ENCODE results near the gene TRMT10A. TPM values are rescaled to one million over a fixed set of nuclear protein-coding genes. Genes with fewer than 3 reads are reported as not detected.

Gene TRMT10A
- total RNA-seq, 2 donors from 2014 or later = 3.3 to 21.8 TPM

- 78 to 80% methylated on average over 3 of the region's 3 CpGs for whole genome bisulfite sequencing, 2 donors
- Histone ChIP-seq H3K4me3 (no peak within 1 kb of the TSS), H3K27ac (no peak within 1 kb of the TSS), H3K9me3 (no peaks in the 10 kb centered on the region), H3K36me3 (replicated peaks in 1 of 2; ENCODE audit: insufficient read depth in 1 of 2, low read depth in 2 of 2) (no peaks in the 10 kb centered on the region), H3K27me3 (no peaks in the 10 kb centered on the region), H3K4me1 (no peaks in the 10 kb centered on the region)
- intact Hi-C loops (cut with DNase I) = no loop called here
- TF ChIP-seq CTCF (IDR thresholded peaks at IDR 0.05) (no peak), POLR2A (IDR thresholded peaks at IDR 0.05) (no peak)
- ATAC-seq = no peak
- no peak for DNase-seq
These were observed 10.9 kb upstream of the TRMT10A start, which contains the start of gene MTTP for GRCh38 chr4:99574530-99575324. Gene MTTP (plus strand): TSS chr4:99574824. CDS start chr4:99574910, 86 bp downstream.

- WGBS, 2 donors = 77 to 85% methylated on average over 1 of the region's 1 CpG
- H3K4me1 ChIP-seq = no peaks in the 10 kb centered on the region
- no peak for TF ChIP-seq CTCF (IDR thresholded peaks at IDR 0.05)
- TF ChIP-seq POLR2A (IDR thresholded peaks at IDR 0.05) = no peak
- H3K36me3 ChIP-seq (replicated peaks in 1 of 2; ENCODE audit: insufficient read depth in 1 of 2, low read depth in 2 of 2) = no peaks in the 10 kb centered on the region
- intact Hi-C loops (cut with DNase I) = no loop called here
- no peak overlapping the region for H3K4me3 ChIP-seq
- H3K27ac ChIP-seq = no peak overlapping the region
- no peaks in the 10 kb centered on the region for H3K27me3 ChIP-seq
- DNase-seq (no peak), ATAC-seq (no peak)
- no peaks in the 10 kb centered on the region for H3K9me3 ChIP-seq
These were observed 10.0 kb upstream of the TRMT10A start for GRCh38 chr4:99573735-99574368.

- Histone ChIP-seq H3K9me3 (no peaks in the 10 kb centered on the region), H3K27me3 (no peaks in the 10 kb centered on the region), H3K36me3 (replicated peaks in 1 of 2; ENCODE audit: insufficient read depth in 1 of 2, low read depth in 2 of 2) (no peaks in the 10 kb centered on the region), H3K4me3 (no peak overlapping the region), H3K27ac (no peak overlapping the region), H3K4me1 (no peaks in the 10 kb centered on the region)
- TF ChIP-seq POLR2A (IDR thresholded peaks at IDR 0.05) = no peak
- TF ChIP-seq CTCF (IDR thresholded peaks at IDR 0.05) = no peak
- intact Hi-C loops (cut with DNase I) = no loop called here
- WGBS, 2 donors = 71% methylated on average over 6 of the region's 6 CpGs
- DNase-seq (no peak), ATAC-seq (no peak)
These were observed 8.8 kb upstream of the TRMT10A start for GRCh38 chr4:99572527-99573240.

- Histone ChIP-seq H3K4me1 (no peaks in the 10 kb centered on the region), H3K27ac (no peak overlapping the region), H3K27me3 (no peaks in the 10 kb centered on the region), H3K4me3 (no peak overlapping the region), H3K9me3 (no peaks in the 10 kb centered on the region), H3K36me3 (replicated peaks in 1 of 2; ENCODE audit: insufficient read depth in 1 of 2, low read depth in 2 of 2) (no peaks in the 10 kb centered on the region)
- TF ChIP-seq CTCF (IDR thresholded peaks at IDR 0.05) = no peak
- TF ChIP-seq POLR2A (IDR thresholded peaks at IDR 0.05) = no peak
- DNase-seq = no peak
- intact Hi-C loops (cut with DNase I) = no loop called here
- 13 to 32% methylated on average over 1 of the region's 1 CpG for WGBS, 2 donors
- ATAC-seq = no peak
These were observed 8.0 kb upstream of the TRMT10A start for GRCh38 chr4:99571883-99572282.

Measured in body of pancreas (tissue), 4 donors.